ENCODE measurements around the gene FUT9. TPM values are rescaled to one million over a fixed set of nuclear protein-coding genes. Genes with fewer than 3 reads are reported as not detected.

The FUT9 gene
- total RNA-seq = not detected

- Mint-ChIP-seq H3K4me3 (no peak within 1 kb of the TSS), H3K36me3 (no peaks in the 10 kb centered on the region), H3K9me3 (no peaks in the 10 kb centered on the region), H3K4me1 (peaks cover 3% of the 10 kb centered on the region), H3K27ac (no peak within 1 kb of the TSS), H3K27me3 (peaks cover 31% of the 10 kb centered on the region)
- DNase-seq = peak; percentile 25
- POLR2A ChIA-PET = no interaction called here
- ATAC-seq (ENCODE audit: low read depth) = no peak
Measured at GRCh38 chr6:96015518-96016333, at the start of gene FUT9. FUT9 (plus strand) TSS chr6:96015974; CDS start chr6:96203156, 187,182 bp downstream.

GRCh38 chr6:95967594-95967993 is 48.2 kb upstream of the FUT9 start:
- Mint-ChIP-seq H3K9me3 (no peaks in the 10 kb centered on the region), H3K4me1 (no peaks in the 10 kb centered on the region), H3K4me3 (no peak overlapping the region), H3K27ac (no peak overlapping the region), H3K36me3 (no peaks in the 10 kb centered on the region), H3K27me3 (no peaks in the 10 kb centered on the region)
- DNase-seq (no peak), ATAC-seq (ENCODE audit: low read depth) (no peak)
- POLR2A ChIA-PET = no interaction called here

DNA sequence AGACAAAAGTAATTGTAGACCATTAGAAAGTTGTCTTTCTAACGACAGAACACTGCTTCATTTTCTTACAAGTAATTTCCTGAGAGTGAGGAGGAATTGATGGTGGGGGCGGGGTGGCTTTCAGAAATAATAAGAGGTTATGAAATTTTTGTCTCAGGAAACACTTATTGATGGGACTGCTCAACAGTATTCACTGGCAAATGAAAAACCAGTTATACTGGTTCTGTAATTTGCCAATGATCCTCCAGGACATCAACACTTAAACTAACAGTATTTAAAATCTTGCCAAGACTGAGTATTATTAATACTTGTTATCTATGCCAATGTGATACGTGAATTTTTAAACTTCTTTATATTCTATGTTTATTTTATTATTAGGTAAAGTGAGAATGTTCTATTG is 41.8 kb upstream of the FUT9 start:
- Mint-ChIP-seq H3K4me1 (no peaks in the 10 kb centered on the region), H3K27me3 (no peaks in the 10 kb centered on the region), H3K4me3 (no peak overlapping the region), H3K36me3 (no peaks in the 10 kb centered on the region), H3K27ac (no peak overlapping the region), H3K9me3 (peaks cover 1% of the 10 kb centered on the region)
- ATAC-seq (ENCODE audit: low read depth) (no peak), DNase-seq (no peak)
- POLR2A ChIA-PET = no interaction called here

- Mint-ChIP-seq H3K4me1 (no peaks in the 10 kb centered on the region), H3K27me3 (no peaks in the 10 kb centered on the region), H3K4me3 (no peak overlapping the region), H3K9me3 (peaks cover 1% of the 10 kb centered on the region), H3K36me3 (no peaks in the 10 kb centered on the region), H3K27ac (no peak overlapping the region)
- no peak for ATAC-seq (ENCODE audit: low read depth)
- POLR2A ChIA-PET = no interaction called here
- no peak for DNase-seq
Measured at GRCh38 chr6:95978230-95978629, 37.5 kb upstream of the FUT9 start.

GRCh38 chr6:95991906-95992305 is 23.9 kb upstream of the FUT9 start:
- Mint-ChIP-seq H3K27me3 (no peaks in the 10 kb centered on the region), H3K4me3 (no peak overlapping the region), H3K4me1 (no peaks in the 10 kb centered on the region), H3K36me3 (no peaks in the 10 kb centered on the region), H3K27ac (no peak overlapping the region), H3K9me3 (no peaks in the 10 kb centered on the region)
- no peak for ATAC-seq (ENCODE audit: low read depth)
- POLR2A ChIA-PET = no interaction called here
- no peak for DNase-seq

GRCh38 chr6:95994151-95994550 is 21.6 kb upstream of the FUT9 start:
- Mint-ChIP-seq H3K4me1 (no peaks in the 10 kb centered on the region), H3K27me3 (no peaks in the 10 kb centered on the region), H3K27ac (no peak overlapping the region), H3K9me3 (no peaks in the 10 kb centered on the region), H3K36me3 (no peaks in the 10 kb centered on the region), H3K4me3 (no peak overlapping the region)
- POLR2A ChIA-PET = no interaction called here
- ATAC-seq (ENCODE audit: low read depth) (no peak), DNase-seq (no peak)

DNA sequence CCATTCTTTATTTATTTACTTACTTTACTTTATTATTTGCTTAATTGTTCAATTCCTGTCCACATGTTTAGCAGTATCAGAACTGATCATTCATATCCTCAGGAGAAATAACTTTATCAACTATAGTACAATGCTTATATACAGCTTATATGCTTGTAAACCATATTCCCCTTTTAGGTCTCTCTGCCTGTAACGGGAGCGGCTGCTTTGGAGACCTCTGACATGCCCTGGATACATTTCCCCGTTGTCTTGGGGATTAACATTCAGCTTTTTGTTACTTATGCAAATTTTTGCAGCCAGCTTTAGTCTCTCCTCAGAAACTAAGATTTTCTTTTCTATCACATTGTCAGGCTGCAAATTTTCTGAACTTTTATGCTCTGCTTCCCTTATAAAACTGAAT is 17.6 kb upstream of the FUT9 start:
- no peaks in the 10 kb centered on the region for H3K4me1 Mint-ChIP-seq
- H3K27me3 Mint-ChIP-seq = no peaks in the 10 kb centered on the region
- no peak overlapping the region for H3K27ac Mint-ChIP-seq
- no peaks in the 10 kb centered on the region for H3K36me3 Mint-ChIP-seq
- POLR2A ChIA-PET = no interaction called here
- ATAC-seq (ENCODE audit: low read depth) (no peak), DNase-seq (no peak)
- H3K9me3 Mint-ChIP-seq = no peaks in the 10 kb centered on the region
- no peak overlapping the region for H3K4me3 Mint-ChIP-seq

- no peak overlapping the region for H3K4me3 Mint-ChIP-seq
Measured at GRCh38 chr6:96001891-96002575, 13.7 kb upstream of the FUT9 start.

GRCh38 chr6:96002576-96002910 is 13.2 kb upstream of the FUT9 start:
- Mint-ChIP-seq H3K4me1 (no peaks in the 10 kb centered on the region), H3K36me3 (no peaks in the 10 kb centered on the region), H3K27me3 (no peaks in the 10 kb centered on the region), H3K9me3 (peaks cover 3% of the 10 kb centered on the region), H3K4me3 (no peak overlapping the region), H3K27ac (no peak overlapping the region)
- POLR2A ChIA-PET = no interaction called here
- DNase-seq (no peak), ATAC-seq (ENCODE audit: low read depth) (no peak)

More at GRCh38 chr6:96001891-96002575, 13.7 kb upstream of the FUT9 start:
- Mint-ChIP-seq H3K36me3 (no peaks in the 10 kb centered on the region), H3K9me3 (peaks cover 3% of the 10 kb centered on the region), H3K27me3 (no peaks in the 10 kb centered on the region), H3K4me1 (no peaks in the 10 kb centered on the region), H3K27ac (no peak overlapping the region)
- no peak for ATAC-seq (ENCODE audit: low read depth)
- DNase-seq = no peak
- POLR2A ChIA-PET = no interaction called here

DNA sequence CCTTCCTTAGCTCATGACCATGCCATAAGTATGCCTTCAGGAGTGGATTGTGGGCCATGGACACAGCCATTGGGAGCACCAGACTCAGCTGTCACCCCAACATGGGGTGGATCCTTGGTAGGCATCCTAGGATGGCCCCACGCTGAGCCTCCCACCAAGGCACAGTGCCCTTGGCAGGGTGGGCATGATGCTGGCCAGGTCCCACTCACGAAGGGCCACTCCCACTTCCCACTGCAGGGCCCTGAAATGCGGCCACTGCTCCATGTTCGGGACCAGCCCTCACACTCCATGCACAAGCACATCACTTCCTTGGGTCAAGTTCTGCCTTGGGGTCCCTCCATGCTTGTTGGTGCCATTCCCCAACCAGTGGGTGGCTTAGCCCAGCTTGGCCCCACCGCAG is 12.9 kb upstream of the FUT9 start:
- ATAC-seq (ENCODE audit: low read depth) (no peak), DNase-seq (no peak)
- H3K4me1 Mint-ChIP-seq = no peaks in the 10 kb centered on the region
- no peaks in the 10 kb centered on the region for H3K27me3 Mint-ChIP-seq
- H3K4me3 Mint-ChIP-seq = no peak overlapping the region
- peaks cover 3% of the 10 kb centered on the region for H3K9me3 Mint-ChIP-seq
- no peak overlapping the region for H3K27ac Mint-ChIP-seq
- POLR2A ChIA-PET = no interaction called here
- no peaks in the 10 kb centered on the region for H3K36me3 Mint-ChIP-seq

DNA sequence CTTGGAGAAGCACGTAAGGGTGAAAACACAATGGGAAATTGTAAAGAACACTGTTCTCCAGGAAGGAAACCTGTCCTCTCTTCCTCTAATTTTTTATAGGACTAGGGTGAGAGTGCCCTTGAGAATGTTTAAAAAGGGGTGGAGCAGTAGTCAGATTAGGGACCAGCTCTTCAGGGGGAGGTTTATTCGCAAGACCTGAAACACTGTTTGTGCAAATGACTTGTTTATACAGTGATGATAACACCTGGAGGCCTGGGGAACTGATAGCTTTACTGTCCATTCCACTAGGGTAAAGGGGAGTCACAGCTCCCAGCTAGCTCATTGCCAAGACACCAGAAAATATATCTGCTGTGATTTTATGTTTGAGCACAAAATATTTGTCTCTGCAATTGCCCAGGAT is 8.1 kb upstream of the FUT9 start:
- Mint-ChIP-seq H3K4me3 (no peak overlapping the region), H3K27ac (no peak overlapping the region), H3K9me3 (peaks cover 3% of the 10 kb centered on the region), H3K4me1 (no peaks in the 10 kb centered on the region), H3K36me3 (no peaks in the 10 kb centered on the region), H3K27me3 (peaks cover 2% of the 10 kb centered on the region)
- POLR2A ChIA-PET = no interaction called here
- ATAC-seq (ENCODE audit: low read depth) (no peak), DNase-seq (no peak)

GRCh38 chr6:96013531-96013930 is 2.2 kb upstream of the FUT9 start:
- ATAC-seq (ENCODE audit: low read depth) (no peak), DNase-seq (no peak)
- Mint-ChIP-seq H3K27ac (no peak overlapping the region), H3K36me3 (no peaks in the 10 kb centered on the region), H3K9me3 (no peaks in the 10 kb centered on the region), H3K4me1 (peaks cover 3% of the 10 kb centered on the region), H3K4me3 (no peak overlapping the region), H3K27me3 (peaks cover 31% of the 10 kb centered on the region)
- POLR2A ChIA-PET = no interaction called here

- peaks cover 3% of the 10 kb centered on the region for H3K4me1 Mint-ChIP-seq
- H3K27me3 Mint-ChIP-seq = peaks cover 31% of the 10 kb centered on the region
- POLR2A ChIA-PET = no interaction called here
- H3K9me3 Mint-ChIP-seq = no peaks in the 10 kb centered on the region
- H3K4me3 Mint-ChIP-seq = no peak overlapping the region
- DNase-seq (no peak), ATAC-seq (ENCODE audit: low read depth) (no peak)
- no peak overlapping the region for H3K27ac Mint-ChIP-seq
- H3K36me3 Mint-ChIP-seq = no peaks in the 10 kb centered on the region
Measured at GRCh38 chr6:96014846-96015517, 792 bp upstream of the FUT9 start.

Measured in activated naive CD8-positive, alpha-beta T cell treated with anti-CD3 and anti-CD28 coated beads, Interleukin-2, amount 10 ng/mL, durations not matched to agents 7 days and 5 days (primary cell).